Muscle layer of duodenum (tissue), 2 donors: ENCODE data around the gene SCAMP4.
A peak's percentile ranks its signal among the peaks of the same experiment; 100 is the strongest.
"Not testable (repeated sequence)": the region's sequence is repeated elsewhere in the genome, so short reads cannot be mapped to it uniquely, and the experiment has no call there.

Experiments used
- H3K27ac ChIP-seq: one replicate; pipeline ENCODE4 v1.7.0; 2013; ENCODE audit warnings: mild to moderate bottlenecking, low read length
- H3K27me3 ChIP-seq: one replicate; pipeline ENCODE4 v1.7.0; 2013; ENCODE audit warnings: low read depth, mild to moderate bottlenecking, control low read depth, low read length
- H3K36me3 ChIP-seq, 2 donors: one replicate each; pipeline ENCODE4 v1.7.0; 2013; ENCODE audit warnings: low read length in 2 of 2, control low read depth in 1 of 2, mild to moderate bottlenecking in 1 of 2; ENCODE audit not compliant: insufficient read depth in 2 of 2, control insufficient read depth in 1 of 2
- H3K4me1 ChIP-seq, 2 donors: one replicate each; pipeline ENCODE4 v1.7.0; 2013; ENCODE audit warnings: low read length in 2 of 2, mild to moderate bottlenecking in 2 of 2, control low read depth in 1 of 2, moderate library complexity in 1 of 2; ENCODE audit not compliant: insufficient read depth in 2 of 2, control insufficient read depth in 1 of 2
- H3K4me3 ChIP-seq, 2 donors: one replicate each; pipeline ENCODE4 v1.7.0; 2013; ENCODE audit warnings: low read length in 2 of 2, low read depth in 1 of 2, mild to moderate bottlenecking in 1 of 2
- H3K9me3 ChIP-seq, 2 donors: one replicate each; pipeline ENCODE4 v1.7.0; 2013; ENCODE audit warnings: low read length in 2 of 2, control low read depth in 1 of 2, mild to moderate bottlenecking in 1 of 2; ENCODE audit not compliant: control insufficient read depth in 1 of 2
- donor health status: healthy.

The SCAMP4 gene

GRCh38 chr19:1879982-1880381, 25.2 kb upstream of the SCAMP4 start:
- H3K36me3 ChIP-seq, H3K4me3 ChIP-seq, H3K27me3 ChIP-seq, H3K9me3 ChIP-seq, H3K27ac ChIP-seq: not testable (repeated sequence)
- H3K4me1 ChIP-seq, result peaks cover 10 to 46% of the 10 kb centered on the region in 2 donors

DNA sequence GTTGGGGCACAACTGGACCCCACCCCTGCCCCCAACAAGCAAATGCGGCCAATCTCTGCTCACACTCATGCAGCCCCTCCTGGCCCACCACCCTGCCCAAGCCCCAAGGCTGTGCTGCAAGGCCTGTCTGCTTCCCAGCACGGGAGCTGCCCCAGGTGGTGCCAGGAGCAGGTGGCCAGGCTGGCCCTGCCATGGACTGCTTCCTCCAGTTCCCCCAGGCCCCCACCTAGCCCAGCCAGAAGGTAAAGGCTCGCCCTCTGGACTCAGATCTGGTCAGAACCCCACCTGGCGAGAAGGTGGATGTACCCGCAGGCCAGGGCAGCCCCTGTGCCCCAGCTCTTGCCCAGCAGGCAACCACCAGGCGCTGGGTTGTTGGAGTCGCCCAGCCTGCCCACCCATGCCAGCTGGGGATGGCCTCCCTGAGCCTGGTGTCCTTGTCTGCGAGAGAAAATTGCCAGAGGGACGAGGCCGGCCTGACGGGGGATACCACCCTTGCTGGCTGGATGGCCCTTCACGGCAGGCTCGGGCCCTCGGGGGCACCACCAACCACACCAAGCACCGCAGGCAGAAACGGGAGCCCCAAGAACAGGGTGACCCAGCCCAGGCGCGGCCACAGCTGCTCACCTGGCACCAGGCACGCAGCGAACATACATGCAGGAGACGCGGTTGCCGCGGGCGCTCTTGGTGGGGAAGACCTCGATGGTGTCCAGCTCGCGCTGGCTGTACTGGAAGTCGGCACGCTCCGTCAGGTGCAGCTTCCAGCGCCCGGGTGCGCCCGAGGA, 24.4 kb upstream of the SCAMP4 start:
- H3K36me3 ChIP-seq, result peaks cover 0 to 7% of the 10 kb centered on the region in 2 donors
- no peaks in the 10 kb centered on the region for H3K9me3 ChIP-seq
- no peak overlapping the region for H3K4me3 ChIP-seq
- H3K4me1 ChIP-seq, result peaks cover 10 to 42% of the 10 kb centered on the region in 2 donors
- H3K27me3 ChIP-seq, result no peaks in the 10 kb centered on the region
- H3K27ac ChIP-seq, result no peak overlapping the region

DNA sequence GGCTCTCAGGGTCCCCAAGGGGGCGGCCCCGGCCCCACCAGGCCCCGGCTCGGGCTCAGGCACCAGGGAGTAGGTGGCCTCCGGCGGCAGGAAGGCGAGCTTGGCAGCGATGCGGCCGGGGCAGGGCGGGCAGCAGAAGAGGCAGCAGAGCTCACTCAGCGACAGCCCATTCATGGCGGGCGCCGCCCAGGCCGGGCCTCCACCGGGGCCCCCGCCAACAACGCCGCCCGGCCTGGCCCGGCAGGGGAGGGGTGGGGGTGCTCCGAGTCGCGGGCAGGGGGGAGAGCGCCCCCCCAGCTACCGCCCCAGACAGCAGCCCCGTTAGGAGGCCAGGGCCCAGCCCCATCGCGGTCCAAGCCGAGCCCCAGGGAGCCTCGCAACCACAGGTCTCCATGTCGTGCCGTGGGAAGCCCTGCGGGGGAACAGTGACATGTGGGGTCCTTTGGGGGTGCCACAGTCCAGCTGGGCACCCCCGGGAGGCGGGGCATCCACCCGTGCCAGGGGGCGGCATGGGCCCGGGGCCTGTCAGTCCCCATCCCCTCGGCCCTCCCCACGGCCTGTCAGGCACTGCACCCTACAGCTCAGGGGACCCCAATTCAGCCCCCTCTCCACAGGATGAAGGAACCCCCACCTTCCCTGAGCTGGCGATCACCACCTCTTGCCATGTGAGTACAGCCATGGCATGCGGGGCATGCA, 23.7 kb upstream of the SCAMP4 start:
- H3K9me3 ChIP-seq, H3K36me3 ChIP-seq, H3K4me3 ChIP-seq, H3K27me3 ChIP-seq: not testable (repeated sequence)
- Histone ChIP-seq H3K27ac (peak overlapping the region; percentile 23), H3K4me1 (peaks cover 10 to 41% of the 10 kb centered on the region in 2 donors)

DNA sequence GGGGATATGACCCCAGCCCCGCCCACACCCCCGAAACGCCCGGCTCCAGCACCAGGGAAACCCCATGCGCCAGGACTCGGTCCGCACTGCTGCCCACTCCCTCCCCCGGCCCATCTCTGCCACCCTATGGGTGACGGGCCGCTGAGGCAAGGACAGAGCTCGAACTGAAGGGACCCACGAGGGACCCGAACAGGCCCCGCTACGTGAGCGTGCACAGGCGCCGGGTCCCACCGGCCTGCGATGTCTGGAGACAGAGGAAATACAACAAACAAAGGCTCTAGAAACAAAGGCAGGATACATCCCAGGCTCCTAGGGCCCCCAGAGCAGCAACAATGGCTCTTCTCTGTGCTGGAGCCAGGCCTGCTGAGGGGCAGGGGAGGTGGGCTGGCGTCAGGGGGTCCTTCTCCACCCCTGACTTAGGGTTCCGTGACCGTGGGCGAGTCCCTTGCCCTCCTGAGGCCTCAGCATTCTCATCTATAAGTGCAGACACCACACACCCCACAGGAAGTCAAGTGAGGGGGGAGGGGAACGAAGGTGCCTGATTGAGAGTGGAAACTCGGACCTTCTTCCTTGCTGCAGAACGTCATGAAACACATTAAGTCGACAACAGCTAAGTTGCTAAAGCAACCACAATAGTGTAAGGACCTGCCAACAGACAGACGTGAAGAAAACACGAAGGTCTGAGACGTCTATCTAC, 23.0 kb upstream of the SCAMP4 start:
- H3K27me3 ChIP-seq, result no peaks in the 10 kb centered on the region
- no peaks in the 10 kb centered on the region for H3K9me3 ChIP-seq
- H3K4me1 ChIP-seq, result peaks cover 10 to 38% of the 10 kb centered on the region in 2 donors
- peaks cover 0 to 7% of the 10 kb centered on the region in 2 donors for H3K36me3 ChIP-seq
- H3K4me3 ChIP-seq, result no peak overlapping the region
- H3K27ac ChIP-seq, result peak overlapping the region; percentile 28

- Histone ChIP-seq H3K36me3 (peaks cover 0 to 7% of the 10 kb centered on the region in 2 donors), H3K4me1 (peaks cover 10 to 38% of the 10 kb centered on the region in 2 donors), H3K27ac (peak overlapping the region; percentile 28), H3K9me3 (no peaks in the 10 kb centered on the region), H3K27me3 (no peaks in the 10 kb centered on the region), H3K4me3 (peak overlapping the region; percentile 89 to 94)
Measured at GRCh38 chr19:1882786-1883692, 22.2 kb upstream of the SCAMP4 start.

DNA sequence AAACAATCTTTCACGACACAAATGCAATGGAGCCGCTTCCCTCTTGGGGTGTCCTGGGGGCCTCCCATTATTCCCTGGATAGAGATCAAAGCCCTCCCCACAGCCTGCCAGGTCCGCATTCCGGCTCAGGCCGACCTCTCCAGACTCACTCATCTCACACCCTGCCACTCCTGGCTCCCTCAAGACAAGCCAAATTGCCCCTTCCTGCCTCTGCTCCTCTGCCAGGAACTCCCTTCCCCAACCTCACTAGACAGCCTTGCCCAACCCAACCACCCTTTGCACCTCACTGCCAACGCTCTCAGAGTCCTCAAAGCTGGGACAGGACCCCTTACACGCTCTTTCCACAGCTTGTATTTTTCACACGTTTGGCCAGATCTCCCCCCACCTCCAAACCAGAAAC, 21.4 kb upstream of the SCAMP4 start:
- H3K4me1 ChIP-seq, result peaks cover 10 to 38% of the 10 kb centered on the region in 2 donors
- H3K36me3 ChIP-seq, result peaks cover 0 to 7% of the 10 kb centered on the region in 2 donors
- no peaks in the 10 kb centered on the region for H3K9me3 ChIP-seq
- H3K4me3 ChIP-seq, result peak overlapping the region; percentile 89 to 94
- H3K27me3 ChIP-seq, result no peaks in the 10 kb centered on the region
- peak overlapping the region; percentile 63 for H3K27ac ChIP-seq

- peaks cover 0 to 7% of the 10 kb centered on the region in 2 donors for H3K36me3 ChIP-seq
- H3K27ac ChIP-seq, result peak overlapping the region; percentile 63
Measured at GRCh38 chr19:1884291-1884718, 20.9 kb upstream of the SCAMP4 start.

DNA sequence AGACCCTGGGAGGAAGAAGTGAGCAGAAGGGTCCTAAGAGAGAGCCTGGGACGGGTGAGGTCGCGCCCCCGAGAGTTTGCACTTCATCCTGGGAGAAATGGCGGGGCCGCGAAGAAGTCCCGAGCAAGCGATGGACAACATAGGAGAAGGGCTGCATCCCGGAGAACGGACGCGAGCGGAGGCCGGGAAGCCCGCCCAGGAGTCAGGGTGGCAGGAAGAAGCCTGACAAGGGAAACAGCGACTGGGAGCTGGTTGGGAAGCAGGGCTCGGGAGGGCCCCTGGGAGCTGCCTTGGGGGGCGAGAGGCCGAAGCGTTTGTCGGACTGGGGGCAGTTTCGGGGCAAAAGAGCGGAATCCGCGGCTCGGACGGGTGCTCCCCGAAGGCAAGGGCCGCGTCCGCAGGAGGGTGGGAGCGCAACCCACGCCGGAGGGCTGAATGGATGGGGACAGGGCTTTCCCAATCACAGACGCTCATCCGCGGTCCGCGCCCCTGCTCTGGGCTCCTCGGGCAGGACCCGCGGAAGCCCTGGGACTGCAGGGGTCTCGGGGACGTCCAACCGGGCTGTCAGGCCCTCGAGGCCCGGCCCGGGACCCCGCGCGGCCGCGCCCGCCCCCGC, 20.4 kb upstream of the SCAMP4 start:
- Histone ChIP-seq H3K36me3 (peaks cover 0 to 7% of the 10 kb centered on the region in 2 donors), H3K4me3 (peak overlapping the region; percentile 89 to 94), H3K9me3 (no peaks in the 10 kb centered on the region), H3K27ac (peak overlapping the region; percentile 63), H3K27me3 (no peaks in the 10 kb centered on the region), H3K4me1 (peaks cover 10 to 38% of the 10 kb centered on the region in 2 donors)

More at GRCh38 chr19:1884291-1884718, 20.9 kb upstream of the SCAMP4 start:
- H3K9me3 ChIP-seq, result no peaks in the 10 kb centered on the region
- H3K4me3 ChIP-seq, result peak overlapping the region; percentile 89 to 94
- H3K27me3 ChIP-seq, result no peaks in the 10 kb centered on the region
- H3K4me1 ChIP-seq, result peaks cover 10 to 38% of the 10 kb centered on the region in 2 donors

- H3K27me3 ChIP-seq, H3K36me3 ChIP-seq, H3K9me3 ChIP-seq: not testable (repeated sequence)
- Histone ChIP-seq H3K4me1 (peaks cover 10 to 35% of the 10 kb centered on the region in 2 donors), H3K4me3 (peak within 1 kb of the TSS; percentile 89 to 94), H3K27ac (peak within 1 kb of the TSS; percentile 63)
Measured at GRCh38 chr19:1885398-1886119, 19.6 kb upstream of the SCAMP4 start, which contains the start of gene ABHD17A. Gene ABHD17A (minus strand): TSS chr19:1885496. CDS start chr19:1881566, 3,930 bp downstream.

DNA sequence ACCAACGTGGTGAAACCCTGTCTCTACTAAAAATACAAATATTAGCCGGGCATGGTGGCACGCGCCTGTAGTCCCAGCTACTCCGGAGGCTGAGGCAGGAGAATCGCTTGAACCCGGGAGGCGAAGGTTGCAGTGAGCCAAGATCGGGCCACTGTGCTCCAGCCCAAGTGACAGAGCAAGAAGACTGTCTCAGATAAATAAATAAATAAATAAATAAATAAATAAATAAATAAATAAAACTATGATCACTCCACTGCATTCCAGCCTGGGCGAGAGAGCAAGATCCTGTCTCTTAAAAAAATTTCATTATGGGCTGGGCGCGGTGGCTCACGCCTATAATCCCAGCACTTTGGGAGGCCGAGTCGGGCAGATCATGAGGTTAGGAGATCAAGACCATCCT, 18.8 kb upstream of the SCAMP4 start:
- not testable (repeated sequence) for H3K27me3 ChIP-seq, H3K9me3 ChIP-seq, H3K27ac ChIP-seq, H3K36me3 ChIP-seq, H3K4me3 ChIP-seq
- peaks cover 10 to 31% of the 10 kb centered on the region in 2 donors for H3K4me1 ChIP-seq
